Stimulated activated effector memory CD8-positive, alpha-beta T cell treated with anti-CD3 and anti-CD28 coated beads, Interleukin-12 subunit alpha, Interleukin-12 subunit beta, amount 100 ng/mL, for 72 hours (primary cell): ENCODE data around the gene IFRD2.
A peak's percentile ranks its signal among the peaks of the same experiment; 100 is the strongest.

Experiments used
- ATAC-seq: fragments of 150-1000 bp; cut with Tn5 transposase; 2 replicates; pipeline ENCODE4 v1.10.0; 2021
- DNase-seq, 2 donors: peaks; one replicate each; pipeline ENCODE4 v3.0.0; 2021 to 2022; ENCODE audit warnings: low spot score in 2 of 2
- H3K27ac Mint-ChIP-seq: one replicate; pipeline ENCODE4 v1.8.0; 2022; ENCODE audit warnings: mild to moderate bottlenecking, mixed read lengths
- H3K36me3 Mint-ChIP-seq: one replicate; pipeline ENCODE4 v1.8.0; 2022; ENCODE audit warnings: mild to moderate bottlenecking, mixed read lengths
- H3K4me1 Mint-ChIP-seq: one replicate; pipeline ENCODE4 v1.8.0; 2022; ENCODE audit warnings: mixed read lengths
- H3K4me3 Mint-ChIP-seq: one replicate; pipeline ENCODE4 v1.8.0; 2022; ENCODE audit warnings: mild to moderate bottlenecking, mixed read lengths
- H3K9me3 Mint-ChIP-seq: one replicate; pipeline ENCODE4 v1.8.0; 2022; ENCODE audit warnings: mixed read lengths

The IFRD2 gene

GRCh38 chr3:50271314-50271936 is 20.8 kb downstream of the IFRD2 start:
- H3K36me3 Mint-ChIP-seq: peaks cover 6% of the 10 kb centered on the region
- no peak overlapping the region for H3K4me3 Mint-ChIP-seq
- no peaks in the 10 kb centered on the region for H3K9me3 Mint-ChIP-seq

GRCh38 chr3:50270422-50271224 is 21.6 kb downstream of the IFRD2 start:
- ATAC-seq (no peak), DNase-seq (no peak)
- no peaks in the 10 kb centered on the region for H3K9me3 Mint-ChIP-seq
- peaks cover 32% of the 10 kb centered on the region for H3K4me1 Mint-ChIP-seq
- no peak overlapping the region for H3K4me3 Mint-ChIP-seq
- no peak overlapping the region for H3K27ac Mint-ChIP-seq
- H3K36me3 Mint-ChIP-seq: peaks cover 6% of the 10 kb centered on the region

More at GRCh38 chr3:50271314-50271936, 20.8 kb downstream of the IFRD2 start:
- Mint-ChIP-seq H3K4me1 (peaks cover 38% of the 10 kb centered on the region), H3K27ac (peak overlapping the region; percentile 13)
- DNase-seq: no peak
- no peak for ATAC-seq

GRCh38 chr3:50269977-50270413 is 22.2 kb downstream of the IFRD2 start:
- ATAC-seq (no peak), DNase-seq (no peak)
- Mint-ChIP-seq H3K9me3 (no peaks in the 10 kb centered on the region), H3K27ac (no peak overlapping the region), H3K4me3 (no peak overlapping the region), H3K4me1 (peaks cover 26% of the 10 kb centered on the region), H3K36me3 (peaks cover 6% of the 10 kb centered on the region)

GRCh38 chr3:50269460-50269859 is 22.8 kb downstream of the IFRD2 start:
- H3K36me3 Mint-ChIP-seq: peaks cover 6% of the 10 kb centered on the region
- no peak for ATAC-seq

GRCh38 chr3:50268703-50269451 is 23.4 kb downstream of the IFRD2 start, which contains the start of gene SEMA3B:
Gene SEMA3B (plus strand): TSS chr3:50269147. CDS start chr3:50269241, 94 bp downstream.
- DNase-seq (no peak), ATAC-seq (no peak)
- Mint-ChIP-seq H3K27ac (no peak within 1 kb of the TSS), H3K4me1 (peaks cover 15% of the 10 kb centered on the region), H3K36me3 (peaks cover 4% of the 10 kb centered on the region), H3K4me3 (no peak within 1 kb of the TSS), H3K9me3 (no peaks in the 10 kb centered on the region)

More at GRCh38 chr3:50269460-50269859, 22.8 kb downstream of the IFRD2 start:
- no peak for DNase-seq
- H3K9me3 Mint-ChIP-seq: no peaks in the 10 kb centered on the region
- no peak overlapping the region for H3K27ac Mint-ChIP-seq
- no peak overlapping the region for H3K4me3 Mint-ChIP-seq
- H3K4me1 Mint-ChIP-seq: peaks cover 20% of the 10 kb centered on the region

GRCh38 chr3:50268276-50268675 is 24.0 kb downstream of the IFRD2 start:
- Mint-ChIP-seq H3K27ac (no peak overlapping the region), H3K36me3 (peaks cover 10% of the 10 kb centered on the region), H3K4me3 (no peak overlapping the region), H3K9me3 (no peaks in the 10 kb centered on the region), H3K4me1 (peaks cover 12% of the 10 kb centered on the region)
- ATAC-seq: no peak
- no peak for DNase-seq

GRCh38 chr3:50267280-50267913 is 24.8 kb downstream of the IFRD2 start:
- no peak for ATAC-seq
- H3K4me3 Mint-ChIP-seq: no peak overlapping the region
- no peak for DNase-seq
- peaks cover 17% of the 10 kb centered on the region for H3K36me3 Mint-ChIP-seq
- H3K9me3 Mint-ChIP-seq: no peaks in the 10 kb centered on the region
- H3K27ac Mint-ChIP-seq: no peak overlapping the region
- H3K4me1 Mint-ChIP-seq: peaks cover 6% of the 10 kb centered on the region

GRCh38 chr3:50266836-50267235 is 25.4 kb downstream of the IFRD2 start:
- peaks cover 6% of the 10 kb centered on the region for H3K4me1 Mint-ChIP-seq
- no peak overlapping the region for H3K27ac Mint-ChIP-seq
- no peaks in the 10 kb centered on the region for H3K9me3 Mint-ChIP-seq
- H3K36me3 Mint-ChIP-seq: peaks cover 23% of the 10 kb centered on the region
- ATAC-seq (no peak), DNase-seq (no peak)
- no peak overlapping the region for H3K4me3 Mint-ChIP-seq

GRCh38 chr3:50266017-50266416 is 26.2 kb downstream of the IFRD2 start:
- Mint-ChIP-seq H3K27ac (no peak overlapping the region), H3K4me3 (no peak overlapping the region), H3K36me3 (peaks cover 29% of the 10 kb centered on the region), H3K4me1 (no peaks in the 10 kb centered on the region), H3K9me3 (no peaks in the 10 kb centered on the region)
- no peak for DNase-seq
- ATAC-seq: no peak

- no peak overlapping the region for H3K27ac Mint-ChIP-seq
- ATAC-seq (no peak), DNase-seq (no peak)
- no peaks in the 10 kb centered on the region for H3K4me1 Mint-ChIP-seq
- H3K9me3 Mint-ChIP-seq: no peaks in the 10 kb centered on the region
- peaks cover 34% of the 10 kb centered on the region for H3K36me3 Mint-ChIP-seq
- no peak overlapping the region for H3K4me3 Mint-ChIP-seq
Observed at GRCh38 chr3:50265571-50265970, 26.7 kb downstream of the IFRD2 start.

- no peak overlapping the region for H3K4me3 Mint-ChIP-seq
- DNase-seq: no peak
- no peak for ATAC-seq
- no peaks in the 10 kb centered on the region for H3K4me1 Mint-ChIP-seq
- no peaks in the 10 kb centered on the region for H3K9me3 Mint-ChIP-seq
- H3K27ac Mint-ChIP-seq: no peak overlapping the region
- H3K36me3 Mint-ChIP-seq: peaks cover 39% of the 10 kb centered on the region
Observed at GRCh38 chr3:50264964-50265485, 27.2 kb downstream of the IFRD2 start.

- no peak for DNase-seq
- Mint-ChIP-seq H3K36me3 (peaks cover 45% of the 10 kb centered on the region), H3K27ac (peak overlapping the region; percentile 29), H3K4me1 (peaks cover 6% of the 10 kb centered on the region), H3K4me3 (no peak overlapping the region), H3K9me3 (no peaks in the 10 kb centered on the region)
- ATAC-seq: no peak
Observed at GRCh38 chr3:50264383-50264963, 27.8 kb downstream of the IFRD2 start.

GRCh38 chr3:50263478-50264382 is 28.5 kb downstream of the IFRD2 start:
- H3K36me3 Mint-ChIP-seq: peaks cover 52% of the 10 kb centered on the region
- no peaks in the 10 kb centered on the region for H3K9me3 Mint-ChIP-seq
- H3K4me3 Mint-ChIP-seq: no peak overlapping the region
- peak overlapping the region; percentile 29 for H3K27ac Mint-ChIP-seq
- DNase-seq: no peak
- peaks cover 10% of the 10 kb centered on the region for H3K4me1 Mint-ChIP-seq
- no peak for ATAC-seq

GRCh38 chr3:50262778-50263177 is 29.5 kb downstream of the IFRD2 start:
- no peak overlapping the region for H3K4me3 Mint-ChIP-seq
- DNase-seq (no peak), ATAC-seq (no peak)
- no peaks in the 10 kb centered on the region for H3K9me3 Mint-ChIP-seq
- H3K4me1 Mint-ChIP-seq: peaks cover 12% of the 10 kb centered on the region
- H3K36me3 Mint-ChIP-seq: peaks cover 62% of the 10 kb centered on the region
- H3K27ac Mint-ChIP-seq: no peak overlapping the region
